Measurements from ENCODE around the gene BTNL9.

DNA sequence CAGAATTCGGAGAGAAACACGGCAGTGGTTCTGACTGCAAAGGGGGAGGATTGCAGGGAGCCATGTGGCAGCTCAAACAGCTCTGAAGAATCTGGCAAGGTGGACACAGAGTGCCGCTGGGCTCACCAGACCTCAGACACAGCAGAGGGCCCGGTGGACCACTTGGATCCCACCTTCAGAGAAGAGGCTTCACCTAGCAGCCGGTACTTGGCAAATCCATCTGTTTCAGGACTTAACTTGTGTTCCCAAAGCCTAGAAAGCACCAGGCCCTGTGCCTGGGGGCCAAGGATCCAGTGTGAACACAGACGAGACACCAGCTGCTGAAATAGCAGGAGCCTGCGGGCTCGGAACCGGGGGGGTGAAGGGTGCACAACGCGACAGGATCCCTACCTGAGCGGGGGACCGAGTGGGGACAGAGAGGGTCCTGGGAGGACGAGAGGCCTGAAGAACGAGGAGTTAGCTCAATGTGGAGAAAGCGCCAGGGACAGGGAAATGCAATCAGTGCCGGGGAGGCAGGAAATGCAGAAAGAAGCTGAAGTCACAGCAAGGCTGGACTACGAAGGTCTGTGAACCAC lies 44.6 kb downstream of the BTNL9 start:
- TF ChIP-seq, protein P1, sequence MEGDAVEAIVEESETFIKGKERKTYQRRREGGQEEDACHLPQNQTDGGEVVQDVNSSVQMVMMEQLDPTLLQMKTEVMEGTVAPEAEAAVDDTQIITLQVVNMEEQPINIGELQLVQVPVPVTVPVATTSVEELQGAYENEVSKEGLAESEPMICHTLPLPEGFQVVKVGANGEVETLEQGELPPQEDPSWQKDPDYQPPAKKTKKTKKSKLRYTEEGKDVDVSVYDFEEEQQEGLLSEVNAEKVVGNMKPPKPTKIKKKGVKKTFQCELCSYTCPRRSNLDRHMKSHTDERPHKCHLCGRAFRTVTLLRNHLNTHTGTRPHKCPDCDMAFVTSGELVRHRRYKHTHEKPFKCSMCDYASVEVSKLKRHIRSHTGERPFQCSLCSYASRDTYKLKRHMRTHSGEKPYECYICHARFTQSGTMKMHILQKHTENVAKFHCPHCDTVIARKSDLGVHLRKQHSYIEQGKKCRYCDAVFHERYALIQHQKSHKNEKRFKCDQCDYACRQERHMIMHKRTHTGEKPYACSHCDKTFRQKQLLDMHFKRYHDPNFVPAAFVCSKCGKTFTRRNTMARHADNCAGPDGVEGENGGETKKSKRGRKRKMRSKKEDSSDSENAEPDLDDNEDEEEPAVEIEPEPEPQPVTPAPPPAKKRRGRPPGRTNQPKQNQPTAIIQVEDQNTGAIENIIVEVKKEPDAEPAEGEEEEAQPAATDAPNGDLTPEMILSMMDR (IDR thresholded peaks at IDR 0.05), result no peak
- TF ChIP-seq POLR2A (IDR thresholded peaks at IDR 0.05) (no peak), EP300 (IDR thresholded peaks at IDR 0.05) (no peak), POLR2AphosphoS5 (IDR thresholded peaks at IDR 0.05) (no peak)

Measured in upper lobe of left lung (tissue), 4 donors.